Activated naive CD4-positive, alpha-beta T cell treated with anti-CD3 and anti-CD28 coated beads, Interleukin-2, amount 50 U/mL, for 72 hours (primary cell): Measurements from ENCODE around the gene CIB4. TPM values are rescaled to one million over a fixed set of nuclear protein-coding genes. Genes with fewer than 3 reads are reported as not detected.

Experiments
- total RNA-seq, 2 donors: library from RNA; stranded (reverse); gene quantifications; one replicate each; pipeline ENCODE4 v1.2.3, GENCODE V29; 2022

Gene CIB4
- total RNA-seq, 2 donors from 2014 or later = not detected

Other genes starting within 250 kb of the CIB4 start
- gene DRC1, start 239.4 kb downstream of the CIB4 start, total RNA-seq = not detected
- gene OTOF, start 163.2 kb downstream of the CIB4 start, total RNA-seq = 1 to 10 TPM in 1 of 2 donors, under 1 TPM in 1; 0.16 to 2.7 TPM
- gene KCNK3, start 51.4 kb upstream of the CIB4 start, total RNA-seq = not detected
- gene SLC35F6, start 122.9 kb upstream of the CIB4 start, total RNA-seq = 1 to 10 TPM; 5.1 to 8.6 TPM
- 10 to 100 TPM; 26.9 to 38.1 TPM for gene CENPA, start 144.7 kb upstream of the CIB4 start, total RNA-seq
- gene DPYSL5, start 206.8 kb upstream of the CIB4 start, total RNA-seq = not detected